A549 (cell line): ENCODE measurements around the gene DCX. TPM values are rescaled to one million over a fixed set of nuclear protein-coding genes. Genes with fewer than 3 reads are reported as not detected.

Experiments
- ATAC-seq, 2 experiments: fragments of 200-7000 bp in 1 of 2; fragments of >200 bp in 1 of 2; cut with Nextera tagmentation in 1 of 2; cut with Tn5 transposase in 1 of 2; 3 replicates each; pipeline versions ENCODE4 v1.8.0 to v1.9.1; 2018 to 2020; ENCODE audit warnings: mild to moderate bottlenecking in 1 of 2, moderate library complexity in 1 of 2
- CTCF ChIA-PET: fragments of 300-600 bp; sonication (Branson Sonifier 250); formaldehyde crosslinking; extraction: SDS; loops from one replicate; lab custom pipeline; 2021; ENCODE audit warnings: antibody characterized with exemption, inconsistent platforms; lab: Yijun Ruan, JAX
- POLR2A ChIA-PET: fragments of 350-600 bp; formaldehyde crosslinking; extraction: SDS; loops from one replicate; lab custom pipeline; 2021; ENCODE audit warnings: antibody characterized with exemption, inconsistent platforms; lab: Yijun Ruan, JAX
- DNase-seq, 2 experiments: peaks; one replicate each; pipeline versions ENCODE4 v3.0.0 to v3.0.0-alpha.2; 2011 to 2016; ENCODE audit warnings: low read depth in 1 of 2, low spot score in 1 of 2
- FAIRE-seq: peaks from 2 replicates; lab custom pipeline; 2011; peaks lifted over from hg19 to GRCh38; lab: Jason Lieb, UNC
- H3K27ac ChIP-seq, 2 experiments: fragments of >200 bp; sonication (Bioruptor Twin); formaldehyde crosslinking; 3 replicates each; pipeline ENCODE4 v1.5.1; 2016 to 2017
- H3K4me1 ChIP-seq: fragments of >200 bp; sonication (Bioruptor Twin); formaldehyde crosslinking; 3 replicates; pipeline ENCODE4 v1.6.1; 2016
- H3K4me2 ChIP-seq: fragments of >200 bp; sonication (Bioruptor Twin); formaldehyde crosslinking; 3 replicates; pipeline ENCODE4 v1.6.1; 2016
- H3K4me3 ChIP-seq: fragments of >200 bp; sonication (Bioruptor Twin); formaldehyde crosslinking; 3 replicates; pipeline ENCODE4 v1.5.1; 2016
- H3K9me3 ChIP-seq: fragments of >200 bp; sonication (Bioruptor Twin); formaldehyde crosslinking; 3 replicates; pipeline ENCODE4 v1.6.1; 2016
- ATOH8 ChIP-seq: fragments of 250-450 bp; sonication (Bioruptor Pico); IDR thresholded peaks from 2 replicates; pipeline ENCODE4 v1.5.0; 2020; ENCODE audit warnings: low read depth, mild to moderate bottlenecking, moderate library complexity
- BCL3 ChIP-seq: fragments of >200 bp; sonication (Bioruptor Twin); formaldehyde crosslinking; IDR thresholded peaks from 3 replicates; pipeline ENCODE4 v1.6.1; 2016
- BHLHE40 ChIP-seq: IDR thresholded peaks from 2 replicates; pipeline ENCODE4 v1.6.1; 2012; ENCODE audit warnings: low read depth, low read length, inconsistent platforms
- CBX2 ChIP-seq: fragments of 200-600 bp; sonication (generic); IDR thresholded peaks from 2 replicates; pipeline ENCODE4 v1.6.1; 2016; ENCODE audit warnings: low read depth, mild to moderate bottlenecking, borderline replicate concordance
- CEBPB ChIP-seq, 2 experiments: fragments of >200 bp in 1 of 2; sonication (Bioruptor Twin) in 1 of 2; formaldehyde crosslinking in 1 of 2; IDR thresholded peaks; 2 replicates each; pipeline ENCODE4 v1.6.1; 2012 to 2016
- CHD2 ChIP-seq: fragments of 150-350 bp; IDR thresholded peaks from 2 replicates; pipeline ENCODE4 v1.6.1; 2014; ENCODE audit warnings: low read length; ENCODE audit not compliant: partially characterized antibody
- EP300 ChIP-seq, 2 experiments: fragments of >200 bp; sonication (Bioruptor Twin); formaldehyde crosslinking; IDR thresholded peaks; 2 replicates in 1 of 2; 3 replicates in 1 of 2; pipeline ENCODE4 v1.6.1; 2016 to 2017
- FOSL2 ChIP-seq, 2 experiments: fragments of 450-650 bp in 1 of 2; fragments of >200 bp in 1 of 2; sonication (Bioruptor Twin) in 1 of 2; formaldehyde crosslinking; IDR thresholded peaks; 2 replicates each; pipeline versions ENCODE4 v1.5.0 to v1.6.1; 2016 to 2020; ENCODE audit warnings: mild to moderate bottlenecking in 1 of 2, moderate library complexity in 1 of 2
- FOXS1 ChIP-seq: fragments of 250-450 bp; sonication (Bioruptor Pico); IDR thresholded peaks from 2 replicates; pipeline ENCODE4 v1.5.0; 2020; ENCODE audit warnings: mild to moderate bottlenecking, moderate library complexity
- HDAC2 ChIP-seq: fragments of 200-600 bp; sonication (generic); IDR thresholded peaks from 2 replicates; pipeline ENCODE4 v1.6.1; 2016
- HES2 ChIP-seq: fragments of >200 bp; sonication (Bioruptor Twin); formaldehyde crosslinking; IDR thresholded peaks from 2 replicates; pipeline ENCODE4 v1.6.1; 2016
- HEYL ChIP-seq: fragments of 250-450 bp; sonication (Bioruptor Pico); IDR thresholded peaks from 2 replicates; pipeline ENCODE4 v1.8.0; 2021; ENCODE audit warnings: mild to moderate bottlenecking, moderate library complexity
- MAZ ChIP-seq: fragments of 150-350 bp; IDR thresholded peaks from 2 replicates; pipeline ENCODE4 v1.6.1; 2014; ENCODE audit warnings: antibody characterized with exemption, low read depth, low read length, borderline replicate concordance
- NFE2L2 ChIP-seq: fragments of 150-350 bp; conservative IDR thresholded peaks from 2 replicates; pipeline ENCODE4 v1.6.1; 2014; ENCODE audit warnings: low read length
- NR3C1 ChIP-seq: fragments of >200 bp; sonication (Bioruptor Twin); formaldehyde crosslinking; IDR thresholded peaks from 3 replicates; pipeline ENCODE4 v1.6.1; 2017
- PBX3 ChIP-seq: IDR thresholded peaks from 2 replicates; pipeline ENCODE4 v1.6.1; 2012
- POLR2A ChIP-seq: IDR thresholded peaks from 2 replicates; pipeline ENCODE4 v1.6.1; 2012; ENCODE audit warnings: mild to moderate bottlenecking, low read length
- REST ChIP-seq: fragments of 200-600 bp; sonication (generic); IDR thresholded peaks from 2 replicates; pipeline ENCODE4 v1.6.1; 2016; ENCODE audit warnings: antibody characterized with exemption, mild to moderate bottlenecking, moderate library complexity
- RFX5 ChIP-seq: fragments of 450-650 bp; IDR thresholded peaks from 2 replicates; pipeline ENCODE4 v1.7.1; 2014; ENCODE audit warnings: antibody characterized with exemption, mild to moderate bottlenecking, moderate library complexity
- RNF2 ChIP-seq: fragments of 200-600 bp; sonication (generic); IDR thresholded peaks from 2 replicates; pipeline ENCODE4 v1.6.1; 2016; ENCODE audit warnings: low read depth, mild to moderate bottlenecking, antibody characterized with exemption, moderate library complexity, borderline replicate concordance
- SREBF2 ChIP-seq: fragments of 450-650 bp; IDR thresholded peaks from 2 replicates; pipeline ENCODE4 v1.6.1; 2014; ENCODE audit warnings: mild to moderate bottlenecking, moderate library complexity
- TFCP2L1 ChIP-seq: fragments of 250-450 bp; sonication (Bioruptor Pico); IDR thresholded peaks from 2 replicates; pipeline ENCODE4 v1.5.0; 2021; ENCODE audit warnings: mild to moderate bottlenecking
- TP53 ChIP-seq: fragments of 250-450 bp; sonication (Bioruptor Pico); IDR thresholded peaks from 2 replicates; pipeline ENCODE4 v1.5.0; 2021; ENCODE audit warnings: mild to moderate bottlenecking, moderate library complexity
- ZC3H11A ChIP-seq: fragments of 450-650 bp; IDR thresholded peaks from 2 replicates; pipeline ENCODE4 v1.6.1; 2014; ENCODE audit warnings: antibody characterized with exemption, mild to moderate bottlenecking
- ZNF302 ChIP-seq: fragments of 250-450 bp; sonication (Bioruptor Pico); IDR thresholded peaks from 2 replicates; pipeline ENCODE4 v1.9.0; 2021; ENCODE audit warnings: inconsistent platforms, mild to moderate bottlenecking, moderate library complexity
- ZSCAN20 ChIP-seq: fragments of 250-450 bp; sonication (Bioruptor Pico); IDR thresholded peaks from 2 replicates; pipeline ENCODE4 v1.8.0; 2022; ENCODE audit warnings: mild to moderate bottlenecking, moderate library complexity
- WGBS: methylation state at CpG from one replicate; pipeline ENCODE4 v1.1.6; 2017; ENCODE audit errors: missing lambda C conversion rate; 5-methylcytosine and 5-hydroxymethylcytosine counted together
- polyA plus RNA-seq, 4 experiments: library from polyadenylated mRNA; depleted of rRNA in 3 of 4; stranded (reverse); fragments of >200 nt; fragmentation: RNase III in 1 of 4; extraction: RNeasy Plus Mini Kit Qiagen cat#74134 plus additional on column Dnase treatment in 1 of 4; gene quantifications; 2 replicates in 3 of 4; 3 replicates in 1 of 4; pipeline ENCODE4 v1.2.3, GENCODE V29; 2011 to 2017

The DCX gene
- polyA plus RNA-seq, 2 of the 4 experiments (the other 2 are of a cell fraction): not detected

- FAIRE-seq: no peak
- H3K4me2 ChIP-seq: no peak overlapping the region
- no peak overlapping the region for H3K4me3 ChIP-seq
- TF ChIP-seq TP53 (CRISPR knock-in tag) (no peak), CEBPB (IDR thresholded peaks at IDR 0.05) (no peak), HDAC2 (no peak), HES2 (no peak), ATOH8 (CRISPR knock-in tag) (no peak), ZNF302 (CRISPR knock-in tag) (no peak), TFCP2L1 (no peak), REST (no peak), ZC3H11A (no peak), BCL3 (no peak), RFX5 (no peak), SREBF2 (no peak), NR3C1 (no peak), FOSL2 (IDR thresholded peaks at IDR 0.05) (no peak), FOSL2 (CRISPR knock-in tag; IDR thresholded peaks at IDR 0.05) (no peak), CHD2 (no peak), NFE2L2 (no peak), CBX2 (no peak), FOXS1 (no peak)
- WGBS: 0% methylated on average over 2 of the region's 2 CpGs
- no peak for DNase-seq
- POLR2A ChIA-PET: no interaction called here
- H3K27ac ChIP-seq: no peak overlapping the region
- CTCF ChIA-PET: no interaction called here
- no peaks in the 10 kb centered on the region for H3K9me3 ChIP-seq
- no peak for ATAC-seq
- H3K4me1 ChIP-seq: no peaks in the 10 kb centered on the region
Measured at GRCh38 chrX:111410590-111411078, 1.4 kb downstream of the DCX start.

- H3K4me3 ChIP-seq: no peak overlapping the region
- POLR2A ChIA-PET: no interaction called here
- FAIRE-seq: no peak
- H3K4me1 ChIP-seq: no peaks in the 10 kb centered on the region
- no peak for DNase-seq
- 63% methylated on average over 3 of the region's 3 CpGs for WGBS
- no peak overlapping the region for H3K27ac ChIP-seq
- ATAC-seq: no peak
- H3K9me3 ChIP-seq: no peaks in the 10 kb centered on the region
- CTCF ChIA-PET: no interaction called here
- no peak overlapping the region for H3K4me2 ChIP-seq
- TF ChIP-seq MAZ: no peak
- TF ChIP-seq ZSCAN20 (CRISPR knock-in tag): no peak
- no peak for TF ChIP-seq HES2
- no peak for TF ChIP-seq HEYL (CRISPR knock-in tag)
- TF ChIP-seq ATOH8 (CRISPR knock-in tag): no peak
- no peak for TF ChIP-seq PBX3
- no peak for TF ChIP-seq TFCP2L1
- TF ChIP-seq REST: no peak
- TF ChIP-seq POLR2A: no peak
- no peak for TF ChIP-seq BHLHE40
- no peak for TF ChIP-seq RNF2
- no peak for TF ChIP-seq CBX2
- TF ChIP-seq EP300 (IDR thresholded peaks at IDR 0.05): no peak
Measured at GRCh38 chrX:111409326-111409725, 2.7 kb downstream of the DCX start.
